Measurements from ENCODE around the gene GLP2R.

The GLP2R gene

GRCh38 chr17:9898812-9899211 is 73.1 kb downstream of the GLP2R start:
- DNase-seq (ENCODE audit: low read depth in 1 of 2, low spot score in 1 of 2) = no peak

GRCh38 chr17:9899280-9900043 is 73.7 kb downstream of the GLP2R start:
- DNase-seq (ENCODE audit: low read depth in 1 of 2, low spot score in 1 of 2) = no peak

- no peak for DNase-seq (ENCODE audit: low read depth in 1 of 2, low spot score in 1 of 2)
Measured at GRCh38 chr17:9900044-9900594, 74.4 kb downstream of the GLP2R start.

GRCh38 chr17:9900784-9901183 is 75.1 kb downstream of the GLP2R start:
- no peak for DNase-seq (ENCODE audit: low read depth in 1 of 2, low spot score in 1 of 2)

GRCh38 chr17:9902120-9902519 is 76.4 kb downstream of the GLP2R start:
- DNase-seq (ENCODE audit: low read depth in 1 of 2, low spot score in 1 of 2) = no peak

- no peak for DNase-seq (ENCODE audit: low read depth in 1 of 2, low spot score in 1 of 2)
Measured at GRCh38 chr17:9904277-9905077, 78.8 kb downstream of the GLP2R start.

GRCh38 chr17:9905078-9905415 is 79.3 kb downstream of the GLP2R start, which contains the start of gene RCVRN:
RCVRN (minus strand) TSS chr17:9905271; CDS start chr17:9905180, 91 bp downstream.
- DNase-seq (ENCODE audit: low read depth in 1 of 2, low spot score in 1 of 2) = no peak

- no peak for DNase-seq (ENCODE audit: low read depth in 1 of 2, low spot score in 1 of 2)
Measured at GRCh38 chr17:9905902-9906301, 80.2 kb downstream of the GLP2R start.

GRCh38 chr17:9906616-9907015 is 80.9 kb downstream of the GLP2R start:
- DNase-seq (ENCODE audit: low read depth in 1 of 2, low spot score in 1 of 2) = no peak

GRCh38 chr17:9907131-9907530 is 81.4 kb downstream of the GLP2R start:
- no peak for DNase-seq (ENCODE audit: low read depth in 1 of 2, low spot score in 1 of 2)

- no peak for DNase-seq (ENCODE audit: low read depth in 1 of 2, low spot score in 1 of 2)
Measured at GRCh38 chr17:9907883-9908648, 82.3 kb downstream of the GLP2R start.

- DNase-seq (ENCODE audit: low read depth in 1 of 2, low spot score in 1 of 2) = no peak
Measured at GRCh38 chr17:9908649-9909042, 82.9 kb downstream of the GLP2R start.

GRCh38 chr17:9911089-9911488 is 85.4 kb downstream of the GLP2R start:
- no peak for DNase-seq (ENCODE audit: low read depth in 1 of 2, low spot score in 1 of 2)

- no peak for DNase-seq (ENCODE audit: low read depth in 1 of 2, low spot score in 1 of 2)
Measured at GRCh38 chr17:9912121-9913099, 86.7 kb downstream of the GLP2R start.

- no peak for DNase-seq (ENCODE audit: low read depth in 1 of 2, low spot score in 1 of 2)
Measured at GRCh38 chr17:9913476-9913875, 87.8 kb downstream of the GLP2R start.

- no peak for DNase-seq (ENCODE audit: low read depth in 1 of 2, low spot score in 1 of 2)
Measured at GRCh38 chr17:9916108-9916507, 90.4 kb downstream of the GLP2R start.

GRCh38 chr17:9917131-9917530 is 91.4 kb downstream of the GLP2R start:
- no peak for DNase-seq (ENCODE audit: low read depth in 1 of 2, low spot score in 1 of 2)

GRCh38 chr17:9917801-9918200 is 92.1 kb downstream of the GLP2R start:
- DNase-seq (ENCODE audit: low read depth in 1 of 2, low spot score in 1 of 2) = no peak

- no peak for DNase-seq (ENCODE audit: low read depth in 1 of 2, low spot score in 1 of 2)
Measured at GRCh38 chr17:9918352-9918751, 92.6 kb downstream of the GLP2R start.

GRCh38 chr17:9918804-9919352 is 93.2 kb downstream of the GLP2R start:
- DNase-seq (ENCODE audit: low read depth in 1 of 2, low spot score in 1 of 2) = no peak
